PC-3 (cell line): ENCODE data around the gene ZNF275. TPM values are rescaled to one million over a fixed set of nuclear protein-coding genes. Genes with fewer than 3 reads are reported as not detected.

Experiments used
- ATAC-seq: fragments of 200-7000 bp; cut with Tn5 transposase; 2 replicates; pipeline ENCODE4 v1.9.1; 2020; ENCODE audit warnings: mild to moderate bottlenecking, moderate library complexity
- BruUV-seq: library from RNA; stranded (reverse); fragments of 400-500 nt; replicated peaks from 2 replicates; lab custom pipeline; 2021; lab: Mats Ljungman, UMichigan
- CTCF ChIA-PET: fragments of 300-600 bp; sonication (Branson Sonifier 250); formaldehyde crosslinking; loops from one replicate; lab custom pipeline; 2022; ENCODE audit warnings: antibody characterized with exemption; lab: Charles Lee
- POLR2A ChIA-PET: fragments of 300-600 bp; sonication (Branson Sonifier 250); formaldehyde crosslinking; loops from one replicate; lab custom pipeline; 2022; ENCODE audit warnings: antibody characterized with exemption; ENCODE audit not compliant: unreplicated experiment; lab: Charles Lee
- DNase-seq: peaks from one replicate; pipeline ENCODE4 v3.0.0-alpha.2; 2015
- H2AFZ ChIP-seq: fragments of 300-600 bp; sonication (generic); 2 replicates; pipeline ENCODE4 v1.6.0; 2016; ENCODE audit warnings: antibody characterized with exemption, low read length
- H3F3A ChIP-seq: fragments of 300-600 bp; sonication (generic); one replicate; pipeline ENCODE4 v1.6.0; 2017; ENCODE audit warnings: antibody characterized with exemption, low read length, control low read depth, mild to moderate bottlenecking; ENCODE audit not compliant: unreplicated experiment
- H3K27ac ChIP-seq: fragments of 300-600 bp; sonication (generic); 2 replicates; pipeline ENCODE4 v1.5.1; 2016; ENCODE audit warnings: mild to moderate bottlenecking, low read length
- H3K27me3 ChIP-seq: fragments of 300-600 bp; sonication (generic); 2 replicates; pipeline ENCODE4 v1.6.1; 2016; ENCODE audit warnings: low read length, mixed read lengths
- H3K36me3 ChIP-seq: fragments of 300-600 bp; sonication (generic); 2 replicates; pipeline ENCODE4 v1.6.1; 2016; ENCODE audit warnings: low read depth, mixed run types, low read length, mixed read lengths
- H3K4me1 ChIP-seq: fragments of 300-600 bp; sonication (generic); 2 replicates; pipeline ENCODE4 v1.5.1; 2016; ENCODE audit warnings: low read length; ENCODE audit not compliant: insufficient read depth
- H3K4me2 ChIP-seq: fragments of 300-600 bp; sonication (generic); 2 replicates; pipeline ENCODE4 v1.6.0; 2016; ENCODE audit warnings: low read length
- H3K4me3 ChIP-seq: fragments of 300-600 bp; sonication (generic); 2 replicates; pipeline ENCODE4 v1.5.1; 2016; ENCODE audit warnings: mild to moderate bottlenecking, low read length, mixed read lengths
- H3K79me2 ChIP-seq: fragments of 300-600 bp; sonication (generic); 2 replicates; pipeline ENCODE4 v1.6.1; 2017; ENCODE audit warnings: low read length, mixed read lengths
- H3K9ac ChIP-seq: fragments of 300-600 bp; sonication (generic); 2 replicates; pipeline ENCODE4 v1.6.0; 2016; ENCODE audit warnings: mild to moderate bottlenecking, low read length
- H3K9me2 ChIP-seq: fragments of 300-600 bp; sonication (generic); replicated peaks from 2 replicates; pipeline ENCODE4 v1.6.1; 2016; ENCODE audit warnings: mixed run types, low read length, mixed read lengths
- H3K9me3 ChIP-seq: fragments of 300-600 bp; sonication (generic); 2 replicates; pipeline ENCODE4 v1.6.1; 2016; ENCODE audit warnings: low read length, mixed read lengths
- H4K20me1 ChIP-seq: fragments of 300-600 bp; sonication (generic); 2 replicates; pipeline ENCODE4 v1.6.1; 2016; ENCODE audit warnings: low read length, mixed read lengths
- CTCF ChIP-seq: fragments of 300-600 bp; sonication (generic); conservative IDR thresholded peaks from 2 replicates; pipeline ENCODE4 v1.5.1; 2017; ENCODE audit warnings: antibody characterized with exemption, low read depth, mild to moderate bottlenecking, low read length
- EZH2 ChIP-seq: fragments of 300-600 bp; sonication (generic); IDR thresholded peaks from one replicate; pipeline ENCODE4 v1.6.1; 2017; ENCODE audit warnings: antibody characterized with exemption, mild to moderate bottlenecking, low read length; ENCODE audit not compliant: unreplicated experiment
- EZH2phosphoT487 ChIP-seq: fragments of 300-600 bp; sonication (generic); IDR thresholded peaks from 2 replicates; pipeline ENCODE4 v1.6.1; 2018; ENCODE audit warnings: mild to moderate bottlenecking, antibody characterized with exemption, low read length, borderline replicate concordance
- intact Hi-C: fragments of 100-400 bp; cut with micrococcal nuclease; formaldehyde crosslinking; loops from 2 replicates; pipeline ENCODE4 v1.9.0; 2023
- total RNA-seq: library from RNA; depleted of rRNA; stranded (reverse); fragments of >200 nt; gene quantifications from 2 replicates; pipeline ENCODE4 v1.2.3, GENCODE V29; 2014

The ZNF275 gene
- total RNA-seq, 1 experiment from 2014 or later, result 7.1 TPM

- no peaks in the 10 kb centered on the region for H3F3A ChIP-seq
- no peak overlapping the region for H3K4me2 ChIP-seq
- H4K20me1 ChIP-seq, result no peaks in the 10 kb centered on the region
- H3K9ac ChIP-seq, result no peak overlapping the region
- H3K4me1 ChIP-seq, result no peaks in the 10 kb centered on the region
- no TSS peak for BruUV-seq
- TF ChIP-seq CTCF (no peak), EZH2 (no peak), EZH2phosphoT487 (no peak)
- POLR2A ChIA-PET, result no interaction called here
- DNase-seq, result no peak
- no peak overlapping the region for H3K4me3 ChIP-seq
- no peaks in the 10 kb centered on the region for H3K9me2 ChIP-seq
- intact Hi-C loops, result no loop called here
- no peak for ATAC-seq
- CTCF ChIA-PET, result no interaction called here
- H3K27me3 ChIP-seq, result no peaks in the 10 kb centered on the region
- H3K9me3 ChIP-seq, result no peaks in the 10 kb centered on the region
- no peak overlapping the region for H2AFZ ChIP-seq
- H3K27ac ChIP-seq, result no peak overlapping the region
- H3K36me3 ChIP-seq, result no peaks in the 10 kb centered on the region
- H3K79me2 ChIP-seq, result no peaks in the 10 kb centered on the region
Measured at GRCh38 chrX:153380691-153381090, 46.7 kb downstream of the ZNF275 start.

GRCh38 chrX:153381684-153382532 is 48.0 kb downstream of the ZNF275 start:
- H3K4me3 ChIP-seq, result no peak overlapping the region
- H3K4me2 ChIP-seq, result no peak overlapping the region
- H3K4me1 ChIP-seq, result no peaks in the 10 kb centered on the region
- DNase-seq, result no peak
- no peaks in the 10 kb centered on the region for H3K27me3 ChIP-seq
- BruUV-seq, result no TSS peak
- H3K79me2 ChIP-seq, result no peaks in the 10 kb centered on the region
- no peaks in the 10 kb centered on the region for H4K20me1 ChIP-seq
- CTCF ChIA-PET, result no interaction called here
- no peak overlapping the region for H3K9ac ChIP-seq
- no peaks in the 10 kb centered on the region for H3K36me3 ChIP-seq
- no peak for ATAC-seq
- H2AFZ ChIP-seq, result no peak overlapping the region
- POLR2A ChIA-PET, result no interaction called here
- TF ChIP-seq CTCF (no peak), EZH2 (no peak), EZH2phosphoT487 (no peak)
- no peaks in the 10 kb centered on the region for H3K9me3 ChIP-seq
- intact Hi-C loops, result no loop called here
- H3K9me2 ChIP-seq, result no peaks in the 10 kb centered on the region
- H3F3A ChIP-seq, result no peaks in the 10 kb centered on the region
- H3K27ac ChIP-seq, result no peak overlapping the region
